ENCODE measurements around the gene MAGOHB. TPM values are rescaled to one million over a fixed set of nuclear protein-coding genes. Genes with fewer than 3 reads are reported as not detected.

The MAGOHB gene
- total RNA-seq: 12.5 and 20.0 TPM in 2 replicates

GRCh38 chr12:10613349-10614055 is at the start of gene MAGOHB:
Gene MAGOHB, minus strand, starts transcription at chr12:10613609. Its CDS starts 77 bp downstream, at chr12:10613532.

Other genes starting within 250 kb of the MAGOHB start
- gene KLRK1, start 223.6 kb downstream of the MAGOHB start, total RNA-seq: 0.43 and 2.0 TPM in 2 replicates
- gene KLRC4, start 203.9 kb downstream of the MAGOHB start, total RNA-seq: 1.2 TPM in 1 of 2 replicates, not detected in the other
- 0.33 and 1.2 TPM in 2 replicates for gene KLRC3, start 193.0 kb downstream of the MAGOHB start, total RNA-seq
- gene KLRC2, start 177.6 kb downstream of the MAGOHB start, total RNA-seq: 1.6 TPM in 1 of 2 replicates, not detected in the other
- gene KLRC1, start 160.2 kb downstream of the MAGOHB start, total RNA-seq: 0.39 TPM in 1 of 2 replicates, not detected in the other
- gene EIF2S3B, start 107.7 kb downstream of the MAGOHB start, total RNA-seq: 1.2 and 8.7 TPM in 2 replicates
- 22.0 and 31.2 TPM in 2 replicates for gene STYK1, start 60.4 kb upstream of the MAGOHB start, total RNA-seq
- gene YBX3, start 109.7 kb upstream of the MAGOHB start, total RNA-seq: 177 and 242 TPM in 2 replicates
- gene TAS2R7, start 189.0 kb upstream of the MAGOHB start, total RNA-seq: 0.39 TPM in 1 of 2 replicates, not detected in the other
- gene TAS2R8, start 193.7 kb upstream of the MAGOHB start, total RNA-seq: not detected in 2 replicates
- not detected in 2 replicates for gene TAS2R9, start 196.6 kb upstream of the MAGOHB start, total RNA-seq
- 0.33 and 1.6 TPM in 2 replicates for gene TAS2R10, start 212.7 kb upstream of the MAGOHB start, total RNA-seq
- gene PRR4, start 235.9 kb upstream of the MAGOHB start, total RNA-seq: 0.98 and 3.5 TPM in 2 replicates